ENCODE results near the gene NMD3.

GRCh38 chr3:161236240-161236639 lies 15.1 kb downstream of the NMD3 start:
- TF ChIP-seq EP300 (conservative IDR thresholded peaks at IDR 0.05; ENCODE audit: poor library complexity, severe bottlenecking) (no peak), EZH2 (IDR thresholded peaks at IDR 0.05; ENCODE audit: borderline replicate concordance, insufficient read depth, low read length, poor library complexity, severe bottlenecking) (no peak), SMC3 (conservative IDR thresholded peaks at IDR 0.05; ENCODE audit: poor library complexity) (no peak), CTCF (IDR thresholded peaks at IDR 0.05; ENCODE audit: poor library complexity, severe bottlenecking) (no peak), POLR2AphosphoS5 (IDR thresholded peaks at IDR 0.05) (no peak)

Data from neural cell (in vitro differentiated cells).